GM19452 (cell line): ENCODE measurements around the gene CARS1.
"Not testable (repeated sequence)": the region's sequence is repeated elsewhere in the genome, so short reads cannot be mapped to it uniquely, and the experiment has no call there.

Experiments used
- ATAC-seq: cut with Tn5 transposase; IDR thresholded peaks from one replicate; pipeline ENCODE4 v1.9.1; 2021; ENCODE audit not compliant: unreplicated experiment

Gene CARS1

GRCh38 chr11:3063876-3064275 lies 6.7 kb upstream of the CARS1 start:
- not testable (repeated sequence) for ATAC-seq

- not testable (repeated sequence) for ATAC-seq
These were observed 6.2 kb upstream of the CARS1 start for GRCh38 chr11:3063432-3063831.

DNA sequence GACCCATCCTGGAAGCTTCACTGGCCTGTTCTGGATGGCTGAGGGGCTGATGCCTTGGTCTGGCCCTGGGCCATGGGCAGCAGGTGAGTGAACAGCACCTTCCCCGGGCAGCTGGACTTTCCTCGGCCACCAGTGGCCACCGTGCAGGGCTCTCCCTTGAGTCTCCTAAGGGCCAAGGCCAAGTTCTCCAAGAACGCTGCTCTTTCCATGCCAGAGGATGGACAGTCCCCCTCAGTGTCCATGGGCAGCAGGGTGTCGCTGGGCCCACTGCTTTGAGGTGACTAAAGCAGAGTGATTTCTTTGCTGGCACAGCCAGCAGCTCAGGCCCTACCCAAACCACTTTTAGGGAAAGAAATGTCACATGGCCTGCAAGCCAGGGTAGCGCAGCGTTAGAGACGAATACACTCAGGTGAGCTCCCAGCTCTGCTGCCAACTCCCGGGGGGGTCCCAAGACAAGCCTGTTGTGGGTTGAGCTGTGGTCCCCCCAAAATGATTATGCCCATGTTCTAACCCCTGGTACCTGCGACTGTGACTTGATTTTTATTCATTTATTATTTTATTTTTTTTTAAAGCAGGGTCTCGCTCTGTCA lies 3.3 kb upstream of the CARS1 start:
- no peak for ATAC-seq

DNA sequence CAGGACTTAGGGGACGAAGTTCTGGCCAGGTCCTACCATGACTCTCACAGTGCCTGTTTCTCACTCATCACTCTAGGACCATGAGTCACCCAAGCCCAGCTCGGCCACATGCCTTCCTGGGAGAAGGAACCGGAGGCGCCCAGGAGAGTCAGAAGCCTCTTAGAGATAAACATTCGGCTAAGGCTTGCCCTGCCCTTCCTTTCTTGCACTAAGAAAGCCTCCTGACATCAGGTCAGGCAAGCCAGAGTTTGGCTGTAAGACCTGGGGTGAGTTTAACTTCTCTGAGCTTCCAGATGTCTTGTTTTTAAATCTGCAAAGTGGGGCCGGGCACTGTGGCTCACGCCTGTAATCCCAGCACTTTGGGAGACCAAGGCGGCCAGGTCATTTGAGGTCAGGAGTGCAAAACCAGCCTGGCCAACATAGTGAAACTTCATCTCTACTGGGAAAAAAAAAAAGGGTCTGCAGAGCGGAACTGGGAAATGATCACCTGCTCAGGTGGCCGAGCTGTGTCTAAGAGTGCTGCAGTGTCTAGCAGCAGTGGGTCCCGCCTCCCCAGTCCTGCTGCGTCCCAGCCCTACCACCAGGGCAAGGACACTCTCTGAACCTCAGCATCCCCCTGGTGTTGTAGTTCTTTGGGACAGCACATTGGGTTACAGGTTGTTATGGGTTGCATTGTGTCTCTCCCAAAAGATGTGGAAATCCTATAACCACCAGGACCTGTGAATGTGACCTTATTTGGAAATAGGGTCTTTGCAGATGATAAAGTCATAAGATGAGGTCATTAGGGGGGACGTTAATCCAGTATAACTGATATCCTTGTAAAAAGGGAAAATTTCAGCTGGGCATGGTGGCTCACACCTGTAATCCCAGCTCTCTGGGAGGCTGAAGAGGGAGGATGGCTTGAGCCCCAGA lies 1.8 kb upstream of the CARS1 start:
- ATAC-seq: no peak

DNA sequence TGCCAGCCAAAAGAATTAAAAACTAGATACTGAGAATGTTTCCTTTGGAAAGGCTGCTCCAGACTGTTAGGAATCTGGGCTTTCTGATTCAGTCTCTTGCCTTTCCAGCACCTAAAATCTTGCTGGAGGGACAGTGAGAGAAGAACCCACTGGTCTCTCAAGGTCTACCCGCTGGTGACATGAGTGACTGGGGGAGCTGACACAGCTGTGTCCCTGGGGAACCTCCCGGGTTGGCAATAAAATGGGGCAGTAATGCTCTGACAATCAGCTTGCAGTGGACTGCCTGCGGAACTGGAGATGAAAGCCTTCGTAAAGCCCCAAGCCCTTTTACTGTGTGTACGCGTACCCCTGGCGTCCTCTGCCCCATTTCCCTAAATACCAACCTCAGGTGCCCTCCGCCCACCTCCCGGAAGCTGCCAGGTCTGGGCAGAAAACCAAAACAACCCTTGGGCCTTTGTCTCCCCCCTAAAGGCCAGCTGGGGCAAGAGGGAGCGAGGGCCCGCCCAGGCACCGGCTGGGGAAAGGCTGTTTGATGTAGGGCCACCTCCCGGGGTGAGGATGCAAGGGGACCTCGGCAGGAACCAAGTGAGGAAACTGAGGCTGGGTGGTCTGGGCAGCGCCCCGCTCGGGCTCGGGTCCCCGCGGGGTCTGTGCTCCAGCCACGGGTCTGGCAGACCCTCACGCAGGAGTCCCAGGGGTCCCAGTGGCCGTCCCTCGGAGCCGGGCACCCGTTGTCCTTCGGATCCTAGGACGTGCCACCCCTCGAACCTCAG lies 741 bp downstream of the CARS1 start:
- no peak for ATAC-seq

GRCh38 chr11:3055891-3056290 lies 1.3 kb downstream of the CARS1 start:
- ATAC-seq: no peak

- no peak for ATAC-seq
These were observed 4.7 kb downstream of the CARS1 start for GRCh38 chr11:3052567-3052966.

DNA sequence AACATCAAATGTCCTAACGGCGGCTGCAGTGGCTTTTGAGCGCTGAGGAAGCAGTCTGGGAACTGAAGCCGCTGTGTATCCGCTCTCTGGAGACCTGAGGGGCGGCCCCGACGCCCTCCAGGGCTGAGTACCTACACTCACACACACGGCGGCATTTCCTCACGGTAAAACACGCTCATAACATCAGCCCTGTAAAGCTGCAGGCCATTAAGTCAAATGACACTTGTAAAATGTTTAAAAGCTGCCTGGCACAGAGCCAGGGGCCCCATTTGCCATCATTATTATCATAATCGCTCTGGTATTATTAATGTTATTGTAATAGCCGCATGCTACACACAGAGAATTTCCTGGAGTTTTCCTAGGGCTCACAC lies 5.1 kb downstream of the CARS1 start:
- ATAC-seq: no peak

- no peak for ATAC-seq
These were observed 5.8 kb downstream of the CARS1 start for GRCh38 chr11:3051196-3052108.

DNA sequence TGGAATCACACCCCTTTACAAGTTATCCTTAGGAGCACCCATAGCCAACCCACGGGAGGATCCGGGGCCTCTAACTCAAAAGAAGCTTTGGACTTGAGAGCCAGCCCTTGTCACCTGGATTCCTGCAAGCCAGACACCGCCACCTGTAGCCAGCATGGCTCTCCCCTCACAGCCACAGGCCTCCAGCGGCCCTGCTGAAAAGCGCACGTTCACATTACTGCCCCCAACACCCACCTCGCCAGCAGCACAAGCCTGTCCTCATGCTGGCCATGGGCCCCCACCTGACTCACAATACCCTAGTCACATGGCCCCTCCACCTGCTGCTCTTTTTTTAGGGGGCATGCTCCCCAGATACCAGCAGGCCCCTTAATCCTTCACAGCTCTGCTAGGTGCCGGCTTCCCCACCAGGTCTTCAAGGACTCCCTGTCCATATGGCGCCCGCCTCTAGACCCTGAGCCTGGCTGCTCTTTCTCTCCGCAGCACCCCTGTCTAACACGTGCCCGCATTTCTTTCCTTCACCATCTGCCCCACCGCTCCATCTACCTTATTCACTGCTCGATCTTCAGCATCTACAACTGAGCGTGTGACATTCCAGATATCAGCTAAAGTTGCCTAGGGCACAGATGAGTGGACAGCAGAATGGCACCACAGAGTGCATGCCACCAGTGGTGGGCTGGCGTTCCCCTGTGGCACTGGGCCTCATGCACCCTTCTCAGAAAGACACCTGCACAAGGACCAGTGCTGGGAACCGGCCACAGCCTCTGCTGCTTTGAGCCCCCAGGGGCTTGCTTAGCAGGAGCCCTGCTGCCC lies 6.6 kb downstream of the CARS1 start:
- no peak for ATAC-seq

DNA sequence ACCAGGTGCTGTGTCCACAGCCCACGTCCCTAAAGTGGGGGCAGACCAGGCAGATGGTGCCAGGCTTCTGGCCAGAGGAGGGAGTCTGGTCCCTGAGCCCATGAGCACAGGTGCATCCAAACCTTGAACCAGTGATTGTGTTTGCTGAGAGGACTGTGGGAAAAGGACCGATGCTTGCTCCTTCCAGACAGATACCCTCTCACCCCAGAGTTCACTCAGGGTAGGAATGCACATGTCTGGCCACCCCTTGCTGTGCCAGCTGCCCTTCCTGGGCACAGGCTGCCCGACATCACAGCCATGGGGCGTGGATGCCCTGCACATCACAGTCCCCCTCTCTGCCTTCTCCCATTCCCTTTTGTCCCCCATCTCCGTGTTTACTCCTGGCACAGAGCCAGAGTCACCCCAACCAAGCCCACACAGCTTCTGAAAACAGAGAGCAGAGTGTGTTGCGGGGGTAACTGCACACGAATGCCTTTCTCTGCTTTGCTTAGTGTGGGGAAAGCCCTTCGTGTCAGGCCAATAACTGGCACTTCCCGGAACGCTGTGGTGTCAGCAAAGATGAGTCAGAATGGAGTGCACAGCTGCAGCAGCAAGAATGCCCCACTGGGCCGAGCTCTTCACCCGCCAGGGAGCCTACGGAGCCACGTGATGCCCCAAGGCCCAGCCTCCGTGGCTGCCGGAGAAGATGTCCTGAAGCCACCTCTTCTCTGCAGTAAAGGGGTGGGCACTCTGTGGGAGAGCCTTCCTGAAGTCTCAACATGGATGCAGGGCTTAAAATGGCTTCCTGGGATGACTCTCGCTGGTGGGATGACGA lies 7.6 kb downstream of the CARS1 start:
- ATAC-seq: peak; percentile 91

GRCh38 chr11:3047637-3048036 lies 9.6 kb downstream of the CARS1 start:
- ATAC-seq: no peak

DNA sequence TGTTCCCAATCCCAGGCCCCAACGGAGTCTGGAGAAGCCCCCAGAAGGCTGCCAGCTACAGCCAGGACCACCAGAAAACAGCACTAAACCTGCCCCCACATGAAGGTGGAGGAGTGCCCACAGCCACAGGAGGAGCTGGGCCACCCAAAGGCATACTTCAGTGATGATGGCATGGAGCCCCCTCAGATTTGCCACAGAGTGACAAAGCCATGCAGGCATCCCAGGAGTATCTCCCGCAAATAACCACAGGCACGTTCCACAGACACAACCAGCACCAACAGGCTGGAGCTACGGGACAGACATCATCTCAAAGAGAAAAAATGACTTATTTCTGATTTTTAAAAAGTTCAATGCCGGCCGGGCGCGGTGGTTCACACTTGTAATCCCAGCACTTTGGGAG lies 10.6 kb downstream of the CARS1 start:
- ATAC-seq: no peak

DNA sequence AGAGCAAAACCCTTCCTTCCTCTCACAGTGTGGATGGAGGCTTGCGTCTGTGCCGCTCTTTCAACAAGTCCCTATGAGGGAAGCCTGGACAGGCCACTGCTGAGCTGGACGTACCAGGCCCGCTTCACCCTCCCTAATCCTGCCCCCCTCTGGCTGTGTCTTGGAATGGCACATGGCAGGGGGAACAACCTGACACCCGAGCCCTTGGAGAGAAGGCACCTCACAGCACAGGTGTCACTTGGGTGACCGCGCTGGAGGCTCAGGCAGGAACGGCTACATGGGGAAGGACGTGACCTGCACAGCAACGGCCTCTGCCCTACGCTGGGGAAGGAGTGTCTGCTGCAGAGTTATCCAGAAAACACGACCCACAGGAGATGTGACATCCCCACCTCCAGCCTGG lies 11.0 kb downstream of the CARS1 start:
- ATAC-seq: no peak

- ATAC-seq: no peak
These were observed 12.3 kb downstream of the CARS1 start for GRCh38 chr11:3044915-3045314.

- no peak for ATAC-seq
These were observed 13.2 kb downstream of the CARS1 start for GRCh38 chr11:3044004-3044403.

DNA sequence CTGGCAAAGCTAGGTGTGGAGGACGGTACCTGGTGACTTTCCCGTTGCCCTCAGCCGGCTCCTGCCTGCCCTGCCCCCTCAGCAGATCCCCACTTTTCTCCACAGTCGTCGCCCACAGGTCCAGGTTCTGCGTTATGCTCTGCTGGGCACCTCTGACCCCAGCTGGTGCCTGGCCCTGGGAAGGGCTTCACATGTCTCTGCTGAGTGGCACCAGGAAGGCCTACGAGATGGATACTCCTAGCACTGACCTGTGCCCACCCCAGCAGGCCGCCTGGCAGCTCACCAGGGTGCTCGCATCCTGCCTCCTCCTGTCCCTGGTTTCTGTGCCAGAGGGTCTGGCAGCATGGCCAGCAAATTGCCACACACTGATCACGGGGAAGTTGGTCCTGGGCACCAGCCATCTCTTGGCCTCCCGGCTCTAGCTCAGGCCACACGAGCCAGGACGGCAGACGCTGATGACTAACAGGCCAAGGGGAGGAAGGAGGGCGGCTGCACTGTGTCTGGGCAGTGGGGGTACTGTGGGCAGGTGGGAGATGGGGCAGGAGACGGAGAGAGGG lies 13.8 kb downstream of the CARS1 start:
- no peak for ATAC-seq

GRCh38 chr11:3042496-3043314 lies 14.5 kb downstream of the CARS1 start:
- no peak for ATAC-seq
